HUDEP-2 (cell line): ENCODE results near the gene NCAM1.
A peak's percentile ranks its signal among the peaks of the same experiment; 100 is the strongest.

ENCODE experiments used
- DNase-seq, 76 experiments: peaks; one replicate each; lab custom pipeline; 2025; ENCODE audit not compliant: unreplicated experiment in 76 of 76; lab: John Stamatoyannopoulos, UW

NCAM1 gene

DNA sequence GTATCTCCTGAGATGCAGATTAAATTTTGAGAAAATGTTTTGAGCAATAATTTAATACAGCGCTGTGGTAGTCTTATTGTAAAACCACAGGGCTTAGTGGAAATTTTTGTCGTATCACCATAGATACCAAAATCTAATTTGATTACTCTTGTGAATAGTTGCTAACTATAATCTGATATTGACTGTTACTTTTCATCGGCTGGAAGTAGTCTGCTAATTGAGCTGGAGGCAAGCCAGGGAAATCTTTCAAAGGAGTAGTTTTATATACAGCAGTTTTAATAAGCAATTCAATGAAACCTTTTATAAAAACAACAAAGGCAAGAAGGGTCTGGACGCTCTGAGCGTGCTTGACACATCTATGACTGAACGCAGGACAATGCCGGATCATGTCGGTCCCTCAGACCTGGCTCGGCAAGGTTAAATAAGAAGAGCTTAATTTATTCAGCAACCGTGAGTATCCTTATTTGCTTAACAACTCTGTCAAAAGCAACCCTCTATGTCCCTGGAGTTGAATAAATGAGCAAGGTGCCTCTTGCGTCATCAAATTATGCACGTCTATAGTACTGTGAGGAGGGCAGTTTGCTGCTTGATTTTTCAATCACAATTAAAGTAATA is 121.2 kb downstream of the NCAM1 start:
- DNase-seq = no peak

- no peak for DNase-seq
These were observed 122.4 kb downstream of the NCAM1 start for GRCh38 chr11:113083571-113083970.

DNA sequence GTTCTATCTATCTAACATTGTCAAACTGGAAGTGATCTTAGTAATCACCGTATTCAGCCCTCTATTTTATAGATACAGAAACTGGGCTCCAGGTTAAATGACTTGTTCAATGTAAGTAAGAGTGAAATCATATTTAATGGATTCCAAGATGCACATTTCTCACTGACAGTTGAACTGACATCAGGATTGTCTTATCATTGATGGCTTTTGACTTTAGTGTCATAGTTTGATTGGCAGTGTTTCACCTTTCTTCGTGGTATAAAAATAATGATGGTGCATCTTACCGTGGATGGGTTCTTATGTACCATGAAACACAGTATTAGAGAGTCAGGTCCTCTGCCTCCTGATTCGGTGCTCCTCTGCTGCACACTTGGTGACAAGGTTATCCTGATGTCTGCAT is 123.1 kb downstream of the NCAM1 start:
- no peak for DNase-seq

DNA sequence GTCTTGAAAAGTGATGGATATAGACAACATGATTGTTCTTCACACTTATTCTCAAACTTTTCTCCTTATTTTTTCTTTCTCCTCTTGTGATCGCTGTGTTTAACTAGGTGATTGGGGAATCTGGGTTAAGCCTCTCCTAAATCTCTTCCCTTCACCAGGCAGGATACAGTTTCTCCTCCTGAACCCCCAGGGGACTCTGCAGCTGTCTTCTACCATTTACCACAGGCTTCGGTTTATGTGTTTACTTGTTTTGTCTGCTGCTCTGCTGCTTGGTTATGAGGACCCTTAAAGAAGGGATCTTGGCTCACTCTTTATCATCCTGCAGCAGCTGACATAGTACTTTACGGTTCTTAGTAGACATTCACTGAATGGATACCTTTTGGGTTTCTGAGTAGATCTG is 124.2 kb downstream of the NCAM1 start:
- no peak for DNase-seq

DNA sequence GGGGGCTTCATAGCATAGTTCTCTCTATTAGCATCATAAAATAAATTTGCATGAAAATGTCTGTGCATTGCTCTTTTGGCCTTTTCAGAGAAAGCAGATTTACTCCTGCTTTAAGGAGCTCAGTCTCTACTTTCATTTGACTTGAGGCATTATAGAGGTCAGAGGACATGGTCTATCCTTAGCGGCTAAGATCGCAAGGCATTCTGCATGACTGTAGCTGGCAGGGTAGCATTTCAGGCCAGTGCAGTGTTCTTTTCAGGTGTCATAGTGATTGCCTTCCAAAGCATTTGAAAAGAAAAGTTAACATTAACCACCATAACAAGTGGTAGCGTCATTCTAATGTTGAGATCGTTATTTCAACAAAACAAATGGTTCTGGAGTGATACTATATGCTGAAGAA is 126.5 kb downstream of the NCAM1 start:
- no peak for DNase-seq

DNA sequence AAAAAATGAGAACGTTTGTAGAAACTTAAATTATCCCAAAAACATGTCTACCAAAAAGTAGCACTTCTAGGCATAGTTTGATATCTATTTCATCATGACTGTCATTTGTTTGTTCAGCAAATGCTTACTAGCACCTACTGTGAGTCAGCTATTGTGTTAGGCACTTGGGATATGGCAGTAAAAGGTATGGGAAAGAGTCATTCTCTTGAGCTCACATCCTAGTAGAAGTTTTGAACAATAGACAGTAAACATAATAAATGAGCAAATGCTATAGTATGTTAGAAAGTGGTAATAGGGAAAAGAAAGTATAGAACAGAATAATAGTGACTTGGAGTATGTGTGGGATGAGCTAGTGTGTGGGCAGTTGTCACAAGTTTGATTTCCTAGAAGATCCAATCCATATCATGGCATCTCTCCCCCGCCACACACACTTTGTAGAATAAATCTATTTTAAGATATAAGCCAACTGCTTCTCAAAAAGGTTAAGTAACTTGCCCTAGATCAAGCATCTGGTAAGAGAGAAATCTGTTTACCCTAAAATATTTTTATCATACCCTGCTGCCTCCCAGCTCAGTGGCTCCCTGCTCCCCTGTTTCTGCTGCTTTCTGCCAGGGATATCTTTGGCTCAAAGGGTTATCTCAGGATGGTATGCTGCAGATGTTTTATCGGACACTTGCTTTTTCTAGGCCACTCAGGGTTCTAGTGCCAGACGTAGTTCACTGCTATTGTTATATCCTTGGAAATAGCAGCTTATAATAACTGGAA is 129.7 kb downstream of the NCAM1 start:
- no peak for DNase-seq

- DNase-seq = no peak
These were observed 130.2 kb downstream of the NCAM1 start for GRCh38 chr11:113091481-113091780.

- DNase-seq = no peak
These were observed 135.4 kb downstream of the NCAM1 start for GRCh38 chr11:113096648-113097047.

DNA sequence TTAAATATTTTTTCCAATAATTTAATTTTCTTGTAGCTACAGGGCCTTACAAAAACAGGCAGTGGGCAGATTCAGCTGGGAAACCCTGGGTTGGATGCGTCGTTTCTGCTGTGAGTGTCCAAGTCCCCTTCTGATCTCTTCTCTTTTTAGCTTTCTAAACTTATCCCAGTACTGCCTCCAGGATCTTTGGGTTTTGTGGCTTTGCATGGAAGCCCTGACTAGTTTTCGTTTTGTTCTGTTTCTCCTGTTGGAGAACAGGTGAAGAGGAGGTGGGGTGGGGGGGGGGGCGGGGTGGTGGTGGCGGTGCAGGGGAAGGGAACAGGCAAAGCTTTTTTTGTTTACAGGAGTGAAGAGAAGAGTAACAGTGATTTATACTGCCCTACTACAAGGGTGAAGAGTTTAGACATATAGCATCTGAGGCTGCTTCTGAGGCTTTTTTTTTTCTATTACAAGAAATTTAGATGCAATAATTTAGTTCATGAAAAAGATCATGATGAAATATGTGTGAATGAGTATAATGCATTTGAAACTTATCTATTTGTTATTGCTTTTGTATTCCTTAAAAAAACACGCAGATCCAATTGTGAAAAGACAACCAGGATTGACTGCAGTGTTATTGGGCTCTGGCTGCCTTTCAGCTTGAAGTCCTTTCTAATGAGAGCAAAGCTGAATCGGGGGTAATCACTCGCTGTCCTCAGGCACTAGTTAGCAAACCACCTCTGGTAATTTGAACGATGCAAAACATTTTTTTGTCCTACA is 142.9 kb downstream of the NCAM1 start:
- DNase-seq = no peak

DNA sequence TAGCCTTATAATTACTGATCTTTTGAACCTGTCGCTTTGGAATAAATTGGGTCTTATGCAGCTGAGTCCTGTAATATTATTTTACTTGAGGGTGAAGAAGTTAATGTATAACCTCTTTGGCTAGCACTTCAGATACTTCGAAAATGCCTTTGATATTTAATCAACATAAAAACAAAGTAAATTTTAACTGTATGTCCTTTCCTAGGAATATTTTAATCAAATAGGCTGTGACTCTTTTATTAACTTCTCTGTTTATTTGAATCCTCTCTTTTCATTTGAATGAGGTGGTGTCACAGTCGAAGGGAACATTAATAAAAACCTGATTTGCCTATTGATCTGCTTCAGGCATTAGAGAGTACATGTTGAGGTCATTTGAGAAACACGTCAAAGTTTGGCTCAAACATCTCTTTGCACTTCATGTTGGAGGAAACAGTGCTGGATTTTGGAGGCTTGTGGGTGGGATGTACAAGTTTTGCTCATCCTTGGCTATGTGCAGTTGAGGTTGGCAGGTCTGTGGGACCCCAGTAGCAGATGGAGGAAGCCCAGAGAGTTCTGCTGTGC is 143.6 kb downstream of the NCAM1 start:
- no peak for DNase-seq

- DNase-seq = no peak
These were observed 144.4 kb downstream of the NCAM1 start for GRCh38 chr11:113105592-113105991.

DNA sequence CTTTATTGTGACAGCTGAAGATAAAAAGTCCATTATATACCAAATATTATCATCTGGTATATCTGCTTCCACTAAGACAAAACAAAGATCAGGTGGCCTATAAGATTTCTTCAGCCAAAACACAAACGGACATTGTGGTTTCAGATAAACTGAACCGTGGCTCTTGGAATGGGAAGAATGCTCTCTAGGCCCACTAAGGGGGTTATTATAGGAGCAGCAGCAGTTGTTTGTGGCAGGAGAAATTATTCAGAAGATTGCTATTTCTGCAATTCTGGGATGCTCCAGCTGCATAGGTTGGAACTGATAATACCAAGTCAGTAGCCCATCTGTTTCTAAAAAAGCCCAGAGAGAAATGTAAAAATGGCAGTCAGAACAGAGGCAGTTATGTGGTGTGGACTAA is 145.3 kb downstream of the NCAM1 start:
- no peak for DNase-seq

DNA sequence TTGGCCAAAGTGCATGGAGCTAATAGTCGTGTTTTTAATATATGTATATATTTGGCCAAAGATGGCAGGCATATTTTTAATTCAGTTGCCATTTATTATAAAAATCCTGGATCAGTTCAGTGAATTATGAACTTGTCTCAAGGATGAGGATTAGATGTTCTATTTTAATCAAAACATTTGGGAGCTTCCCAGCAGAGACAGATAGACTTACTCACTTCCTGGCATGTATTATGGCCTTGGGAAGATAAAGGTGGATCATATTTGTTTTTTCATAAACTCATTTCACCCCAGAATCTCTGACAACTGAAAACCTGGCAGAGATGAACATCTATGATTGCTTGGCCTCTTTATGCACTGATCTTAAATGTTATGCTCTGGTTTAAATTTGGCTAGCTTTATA is 148.8 kb downstream of the NCAM1 start:
- no peak for DNase-seq

GRCh38 chr11:113111156-113111555 is 149.9 kb downstream of the NCAM1 start:
- DNase-seq = no peak

DNA sequence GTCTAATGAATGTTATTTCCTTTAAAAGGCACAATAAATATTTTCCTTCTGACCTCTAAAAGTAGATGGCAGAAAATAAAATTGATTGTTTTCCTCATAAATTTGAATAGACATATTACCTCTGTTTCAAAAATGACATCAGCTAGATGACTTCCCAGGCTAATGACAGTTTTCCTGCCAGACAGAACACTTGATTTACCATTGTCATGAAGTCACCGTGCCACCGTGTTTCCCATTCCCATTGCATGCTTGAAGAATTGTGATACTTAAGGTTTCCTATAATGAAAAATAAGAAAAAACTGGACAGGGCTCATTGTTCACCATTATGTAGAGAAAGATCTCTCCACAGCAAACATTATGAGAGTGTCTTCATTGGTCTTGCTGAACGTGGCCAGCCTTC is 151.1 kb downstream of the NCAM1 start:
- no peak for DNase-seq

GRCh38 chr11:113113801-113114704 is 152.8 kb downstream of the NCAM1 start:
- DNase-seq = peak in 15 of 76 experiments; percentile 0 to 41 (median 4)

- no peak for DNase-seq
These were observed 153.4 kb downstream of the NCAM1 start for GRCh38 chr11:113114705-113115027.

GRCh38 chr11:113118104-113118503 is 156.9 kb downstream of the NCAM1 start:
- no peak for DNase-seq

GRCh38 chr11:113119074-113119473 is 157.9 kb downstream of the NCAM1 start:
- no peak for DNase-seq

DNA sequence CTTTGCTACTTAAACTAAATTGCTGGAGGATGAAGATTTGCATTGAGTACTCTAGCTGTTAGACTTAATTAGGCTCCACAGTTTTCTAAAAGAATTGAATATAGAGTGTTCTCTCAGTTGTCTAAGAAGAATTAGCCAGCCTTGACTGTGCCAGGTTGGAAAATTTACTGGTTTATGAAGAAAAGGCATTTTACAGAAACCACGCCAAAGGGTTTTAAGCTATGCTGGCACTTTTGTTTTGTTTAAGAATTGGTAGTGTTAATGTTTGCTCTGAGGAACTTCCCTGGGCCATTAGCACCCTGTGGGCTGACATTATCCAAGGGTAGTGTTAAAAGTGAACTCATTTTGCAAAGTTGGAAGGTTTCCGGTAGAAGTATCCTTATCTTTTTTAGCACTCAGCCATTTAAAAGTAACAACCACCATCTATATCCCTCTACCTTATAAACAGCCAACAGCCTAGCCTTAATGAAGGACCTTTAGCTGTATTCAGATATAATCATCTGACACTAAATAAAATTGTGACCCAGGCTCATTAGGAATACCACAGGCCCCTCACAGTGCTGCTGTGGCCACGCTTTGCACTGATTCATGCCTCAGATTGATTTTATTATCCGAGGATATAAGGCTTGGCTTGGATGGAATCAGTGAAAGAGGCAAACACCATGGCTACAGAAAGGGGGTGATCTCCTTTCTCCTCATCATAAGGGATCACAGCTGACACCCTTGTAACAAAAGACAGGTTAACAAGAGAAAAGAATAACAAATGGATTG is 158.9 kb downstream of the NCAM1 start:
- no peak for DNase-seq
